Endodermal cell (in vitro differentiated cells): Measurements from ENCODE around the gene SYMPK. TPM values are rescaled to one million over a fixed set of nuclear protein-coding genes. Genes with fewer than 3 reads are reported as not detected.

ENCODE experiments used
- DNase-seq: peaks from one replicate; pipeline ENCODE4 v3.0.0-alpha.2; 2017
- H3K27ac ChIP-seq: 2 replicates; pipeline ENCODE4 v1.5.1; 2013; ENCODE audit warnings: mild to moderate bottlenecking, low read depth, low read length, moderate library complexity
- H3K27me3 ChIP-seq: 2 replicates; pipeline ENCODE4 v1.6.1; 2013; ENCODE audit warnings: mild to moderate bottlenecking, low read length, moderate library complexity; ENCODE audit not compliant: insufficient read depth, control insufficient read depth, poor library complexity, severe bottlenecking
- H3K36me3 ChIP-seq: 2 replicates; pipeline ENCODE4 v1.7.0; 2013; ENCODE audit warnings: mild to moderate bottlenecking, low read length, moderate library complexity; ENCODE audit not compliant: control insufficient read depth, insufficient read depth
- H3K4me1 ChIP-seq: one replicate; pipeline ENCODE4 v1.7.0; 2013; ENCODE audit warnings: low read length; ENCODE audit not compliant: control insufficient read depth, insufficient read depth
- H3K4me3 ChIP-seq: 2 replicates; pipeline ENCODE4 v1.5.1; 2013; ENCODE audit warnings: mild to moderate bottlenecking, low read length, moderate library complexity
- H3K9ac ChIP-seq: 2 replicates; pipeline ENCODE4 v1.6.1; 2013; ENCODE audit warnings: mild to moderate bottlenecking, low read length, moderate library complexity; ENCODE audit not compliant: poor library complexity, severe bottlenecking; ENCODE audit errors: extremely low read depth
- H3K9me3 ChIP-seq: 2 replicates; pipeline ENCODE4 v1.6.1; 2013; ENCODE audit warnings: mild to moderate bottlenecking, low read length, moderate library complexity; ENCODE audit not compliant: control insufficient read depth
- H3K27ac Mint-ChIP-seq: 2 replicates; pipeline ENCODE4 v1.8.0; 2020; ENCODE audit warnings: mixed read lengths
- H3K27me3 Mint-ChIP-seq: 2 replicates; pipeline ENCODE4 v1.8.0; 2021; ENCODE audit warnings: mild to moderate bottlenecking, mixed read lengths; ENCODE audit not compliant: insufficient read depth
- H3K36me3 Mint-ChIP-seq: 2 replicates; pipeline ENCODE4 v1.8.0; 2020; ENCODE audit warnings: low read depth, mixed read lengths
- H3K4me1 Mint-ChIP-seq: 2 replicates; pipeline ENCODE4 v1.8.0; 2020; ENCODE audit warnings: mixed read lengths
- H3K4me3 Mint-ChIP-seq: 2 replicates; pipeline ENCODE4 v1.8.0; 2020; ENCODE audit warnings: mild to moderate bottlenecking, moderate library complexity, mixed read lengths
- H3K9me3 Mint-ChIP-seq: 2 replicates; pipeline ENCODE4 v1.8.0; 2020; ENCODE audit warnings: mild to moderate bottlenecking, mixed read lengths
- CTCF ChIP-seq: fragments of 200-600 bp; sonication (generic); conservative IDR thresholded peaks from 2 replicates; pipeline ENCODE4 v1.5.0; 2021; ENCODE audit warnings: antibody characterized with exemption, mild to moderate bottlenecking
- WGBS, 2 experiments: methylation state at CpG; one replicate each; pipeline versions ENCODE4 v1.1.5 to v1.1.7; 2013; ENCODE audit warnings: missing lambda C conversion rate in 2 of 2, mixed read lengths in 1 of 2; ENCODE audit not compliant: insufficient coverage in 1 of 2, insufficient read length in 1 of 2; 5-methylcytosine and 5-hydroxymethylcytosine counted together
- total RNA-seq, 2 donors: library from RNA; stranded (reverse); fragmentation: NEBNext Ultra II Directional in 1 of 2; extraction: Animal tissue kit (Norgen Biotek cat#: 25700) in 1 of 2; gene quantifications; 2 replicates in 1 of 2; 3 replicates in 1 of 2; pipeline ENCODE4 v1.2.1, GENCODE V29; 2021

The SYMPK gene
- total RNA-seq, 2 donors from 2014 or later, result 104 to 119 TPM

DNA sequence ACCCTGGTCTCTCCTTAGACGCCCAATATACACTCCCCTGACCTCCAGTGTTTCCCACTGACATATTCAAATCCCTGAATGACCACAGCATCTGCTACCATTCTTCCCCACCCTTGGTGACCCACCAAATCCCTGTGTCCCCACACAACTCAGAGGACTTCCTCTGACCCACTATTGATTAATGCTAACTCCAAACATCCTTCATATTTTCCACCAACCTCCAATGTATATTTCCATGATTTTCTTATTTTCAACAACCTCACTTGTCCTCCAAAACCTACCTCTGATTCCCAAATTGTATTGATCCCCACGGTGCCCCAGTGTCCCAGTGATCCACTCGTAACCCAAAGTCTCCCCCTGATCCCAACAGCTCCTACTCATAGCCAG, 69.8 kb downstream of the SYMPK start:
- Mint-ChIP-seq H3K27me3 (peaks cover 5% of the 10 kb centered on the region), H3K36me3 (peaks cover 22% of the 10 kb centered on the region), H3K4me1 (peaks cover 20% of the 10 kb centered on the region), H3K27ac (peak overlapping the region; percentile 89), H3K9me3 (no peaks in the 10 kb centered on the region), H3K4me3 (peak overlapping the region; percentile 93)
- H3K4me3 ChIP-seq, result no peak overlapping the region
- TF ChIP-seq CTCF, result no peak
- H3K9ac ChIP-seq, result no peak overlapping the region
- H3K4me1 ChIP-seq, result no peaks in the 10 kb centered on the region
- no peaks in the 10 kb centered on the region for H3K9me3 ChIP-seq
- H3K27ac ChIP-seq, result peak overlapping the region; percentile 7
- H3K27me3 ChIP-seq, result no peaks in the 10 kb centered on the region
- H3K36me3 ChIP-seq, result peaks cover 21% of the 10 kb centered on the region
- WGBS, 2 experiments, result 62 to 64% methylated on average over 3 of the region's 3 CpGs
- no peak for DNase-seq

GRCh38 chr19:45792470-45793177, 70.3 kb downstream of the SYMPK start, which contains the start of gene DMWD:
Gene DMWD, minus strand, starts transcription at chr19:45792845. Its CDS starts 89 bp downstream, at chr19:45792756.
- Mint-ChIP-seq H3K4me3 (peak within 1 kb of the TSS; percentile 93), H3K9me3 (no peaks in the 10 kb centered on the region), H3K36me3 (peaks cover 28% of the 10 kb centered on the region), H3K27ac (peak within 1 kb of the TSS; percentile 89), H3K27me3 (peaks cover 5% of the 10 kb centered on the region), H3K4me1 (peaks cover 20% of the 10 kb centered on the region)
- Histone ChIP-seq H3K9ac (peak within 1 kb of the TSS; percentile 77), H3K27ac (peak within 1 kb of the TSS; percentile 7), H3K36me3 (peaks cover 22% of the 10 kb centered on the region), H3K4me1 (no peaks in the 10 kb centered on the region), H3K27me3 (no peaks in the 10 kb centered on the region), H3K9me3 (no peaks in the 10 kb centered on the region), H3K4me3 (peak within 1 kb of the TSS; percentile 99)
- TF ChIP-seq CTCF, result no peak
- 0% methylated on average over 20 to 86 of the region's 86 CpGs for WGBS, 2 experiments
- peak; percentile 100 for DNase-seq

GRCh38 chr19:45791744-45792469, 71.0 kb downstream of the SYMPK start:
- Mint-ChIP-seq H3K4me1 (peaks cover 20% of the 10 kb centered on the region), H3K9me3 (no peaks in the 10 kb centered on the region), H3K27ac (peak overlapping the region; percentile 83), H3K4me3 (peak overlapping the region; percentile 93), H3K36me3 (peaks cover 35% of the 10 kb centered on the region), H3K27me3 (peaks cover 5% of the 10 kb centered on the region)
- H3K36me3 ChIP-seq, result peaks cover 29% of the 10 kb centered on the region
- no peak for DNase-seq
- no peak for TF ChIP-seq CTCF
- H3K27me3 ChIP-seq, result no peaks in the 10 kb centered on the region
- peak overlapping the region; percentile 99 for H3K4me3 ChIP-seq
- H3K9me3 ChIP-seq, result no peaks in the 10 kb centered on the region
- peak overlapping the region; percentile 77 for H3K9ac ChIP-seq
- H3K27ac ChIP-seq, result no peak overlapping the region
- no peaks in the 10 kb centered on the region for H3K4me1 ChIP-seq
- WGBS, 2 experiments, result 11 to 12% methylated on average over 16 to 31 of the region's 31 CpGs
